GM18507 (cell line): ENCODE results near the gene CD248.

Experiments used
- DNase-seq: peaks from one replicate; pipeline ENCODE4 v3.0.0; 2011; ENCODE audit warnings: low read depth; ENCODE audit not compliant: insufficient read length; ENCODE audit errors: extremely low spot score
- FAIRE-seq: peaks from 2 replicates; lab custom pipeline; 2011; peaks lifted over from hg19 to GRCh38; lab: Jason Lieb, UNC

The CD248 gene

GRCh38 chr11:66343176-66343575 lies 26.3 kb upstream of the CD248 start:
- DNase-seq, result no peak
- no peak for FAIRE-seq

GRCh38 chr11:66341502-66342126 lies 24.8 kb upstream of the CD248 start:
- no peak for FAIRE-seq
- no peak for DNase-seq

GRCh38 chr11:66340596-66341501 lies 24.0 kb upstream of the CD248 start:
- DNase-seq, result no peak
- FAIRE-seq, result no peak

- FAIRE-seq, result no peak
- DNase-seq, result no peak
Measured at GRCh38 chr11:66339686-66340483, 23.0 kb upstream of the CD248 start.

GRCh38 chr11:66339162-66339675 lies 22.4 kb upstream of the CD248 start:
- no peak for FAIRE-seq

GRCh38 chr11:66338276-66339161 lies 21.7 kb upstream of the CD248 start:
- no peak for DNase-seq
- FAIRE-seq, result no peak

More at GRCh38 chr11:66339162-66339675, 22.4 kb upstream of the CD248 start:
- DNase-seq, result no peak

GRCh38 chr11:66337103-66337899 lies 20.5 kb upstream of the CD248 start:
- DNase-seq (no peak), FAIRE-seq (no peak)

GRCh38 chr11:66336234-66337102 lies 19.6 kb upstream of the CD248 start, which contains the start of gene RIN1:
RIN1 (minus strand) TSS chr11:66336434; CDS start chr11:66336402, 32 bp downstream.
- FAIRE-seq (peak; percentile 90), DNase-seq (peak; percentile 80)

GRCh38 chr11:66335531-66336233 lies 18.8 kb upstream of the CD248 start:
- no peak for FAIRE-seq
- DNase-seq, result no peak

- DNase-seq (no peak), FAIRE-seq (no peak)
Measured at GRCh38 chr11:66334605-66335442, 18.0 kb upstream of the CD248 start.

GRCh38 chr11:66333896-66334604 lies 17.2 kb upstream of the CD248 start:
- FAIRE-seq (no peak), DNase-seq (no peak)

GRCh38 chr11:66333220-66333877 lies 16.5 kb upstream of the CD248 start:
- DNase-seq (no peak), FAIRE-seq (no peak)

- DNase-seq (no peak), FAIRE-seq (no peak)
Measured at GRCh38 chr11:66332371-66333219, 15.8 kb upstream of the CD248 start.
